Measurements from ENCODE around the gene CHAT.

Gene CHAT

GRCh38 chr10:49605939-49606509 lies 7.8 kb upstream of the CHAT start:
- Histone ChIP-seq H3K9me3 (ENCODE audit: control insufficient read depth in 2 of 2, low read length in 2 of 2) (no peaks in the 10 kb centered on the region), H3K4me1 (ENCODE audit: control insufficient read depth, insufficient read depth, low read length) (peaks cover 8% of the 10 kb centered on the region), H3K36me3 (ENCODE audit: control insufficient read depth in 2 of 2, insufficient read depth in 2 of 2, low read length in 2 of 2) (no peaks in the 10 kb centered on the region), H3K27ac (ENCODE audit: low read length) (no peak overlapping the region), H3K4me3 (ENCODE audit: low read length in 2 of 2) (no peak overlapping the region), H3K27me3 (ENCODE audit: control insufficient read depth in 1 of 2, insufficient read depth in 2 of 2, low read length in 2 of 2) (peaks cover 33 to 44% of the 10 kb centered on the region in 2 donors), H3K9ac (ENCODE audit: low read length in 2 of 2) (no peak overlapping the region)

GRCh38 chr10:49606981-49607535 lies 6.8 kb upstream of the CHAT start:
- Histone ChIP-seq H3K4me1 (ENCODE audit: control insufficient read depth, insufficient read depth, low read length) (peaks cover 10% of the 10 kb centered on the region), H3K9ac (ENCODE audit: low read length in 2 of 2) (no peak overlapping the region), H3K27me3 (ENCODE audit: control insufficient read depth in 1 of 2, insufficient read depth in 2 of 2, low read length in 2 of 2) (peaks cover 39 to 50% of the 10 kb centered on the region in 2 donors), H3K27ac (ENCODE audit: low read length) (no peak overlapping the region), H3K9me3 (ENCODE audit: control insufficient read depth in 2 of 2, low read length in 2 of 2) (no peaks in the 10 kb centered on the region), H3K36me3 (ENCODE audit: control insufficient read depth in 2 of 2, insufficient read depth in 2 of 2, low read length in 2 of 2) (no peaks in the 10 kb centered on the region), H3K4me3 (ENCODE audit: low read length in 2 of 2) (no peak overlapping the region)

GRCh38 chr10:49608166-49609005 lies 5.5 kb upstream of the CHAT start:
- Histone ChIP-seq H3K4me1 (ENCODE audit: control insufficient read depth, insufficient read depth, low read length) (peaks cover 11% of the 10 kb centered on the region), H3K36me3 (ENCODE audit: control insufficient read depth in 2 of 2, insufficient read depth in 2 of 2, low read length in 2 of 2) (no peaks in the 10 kb centered on the region), H3K4me3 (ENCODE audit: low read length in 2 of 2) (no peak overlapping the region), H3K9ac (ENCODE audit: low read length in 2 of 2) (no peak overlapping the region), H3K27me3 (ENCODE audit: control insufficient read depth in 1 of 2, insufficient read depth in 2 of 2, low read length in 2 of 2) (peaks cover 44 to 55% of the 10 kb centered on the region in 2 donors), H3K27ac (ENCODE audit: low read length) (no peak overlapping the region), H3K9me3 (ENCODE audit: control insufficient read depth in 2 of 2, low read length in 2 of 2) (no peaks in the 10 kb centered on the region)

- Histone ChIP-seq H3K9ac (ENCODE audit: low read length in 2 of 2) (no peak overlapping the region), H3K9me3 (ENCODE audit: control insufficient read depth in 2 of 2, low read length in 2 of 2) (no peaks in the 10 kb centered on the region), H3K27ac (ENCODE audit: low read length) (no peak overlapping the region), H3K27me3 (ENCODE audit: control insufficient read depth in 1 of 2, insufficient read depth in 2 of 2, low read length in 2 of 2) (peaks cover 50 to 61% of the 10 kb centered on the region in 2 donors), H3K4me3 (ENCODE audit: low read length in 2 of 2) (no peak overlapping the region), H3K4me1 (ENCODE audit: control insufficient read depth, insufficient read depth, low read length) (peaks cover 12% of the 10 kb centered on the region), H3K36me3 (ENCODE audit: control insufficient read depth in 2 of 2, insufficient read depth in 2 of 2, low read length in 2 of 2) (no peaks in the 10 kb centered on the region)
Measured at GRCh38 chr10:49609006-49609282, 4.9 kb upstream of the CHAT start.

- no peak overlapping the region for H3K27ac ChIP-seq (ENCODE audit: low read length)
- H3K27me3 ChIP-seq (ENCODE audit: control insufficient read depth in 1 of 2, insufficient read depth in 2 of 2, low read length in 2 of 2) = peaks cover 52 to 59% of the 10 kb centered on the region in 2 donors
- no peak overlapping the region for H3K9ac ChIP-seq (ENCODE audit: low read length in 2 of 2)
- no peaks in the 10 kb centered on the region for H3K9me3 ChIP-seq (ENCODE audit: control insufficient read depth in 2 of 2, low read length in 2 of 2)
- H3K4me1 ChIP-seq (ENCODE audit: control insufficient read depth, insufficient read depth, low read length) = peaks cover 12% of the 10 kb centered on the region
- no peak overlapping the region for H3K4me3 ChIP-seq (ENCODE audit: low read length in 2 of 2)
- no peaks in the 10 kb centered on the region for H3K36me3 ChIP-seq (ENCODE audit: control insufficient read depth in 2 of 2, insufficient read depth in 2 of 2, low read length in 2 of 2)
Measured at GRCh38 chr10:49609283-49610113, 4.3 kb upstream of the CHAT start.

GRCh38 chr10:49610114-49610457 lies 3.8 kb upstream of the CHAT start, which contains the start of gene SLC18A3:
SLC18A3 (plus strand) TSS chr10:49610310; CDS start chr10:49610741, 431 bp downstream.
- no peak within 1 kb of the TSS for H3K27ac ChIP-seq (ENCODE audit: low read length)
- no peaks in the 10 kb centered on the region for H3K9me3 ChIP-seq (ENCODE audit: control insufficient read depth in 2 of 2, low read length in 2 of 2)
- no peak within 1 kb of the TSS for H3K4me3 ChIP-seq (ENCODE audit: low read length in 2 of 2)
- peaks cover 53 to 65% of the 10 kb centered on the region in 2 donors for H3K27me3 ChIP-seq (ENCODE audit: control insufficient read depth in 1 of 2, insufficient read depth in 2 of 2, low read length in 2 of 2)
- peaks cover 14% of the 10 kb centered on the region for H3K4me1 ChIP-seq (ENCODE audit: control insufficient read depth, insufficient read depth, low read length)
- H3K36me3 ChIP-seq (ENCODE audit: control insufficient read depth in 2 of 2, insufficient read depth in 2 of 2, low read length in 2 of 2) = no peaks in the 10 kb centered on the region
- no peak within 1 kb of the TSS for H3K9ac ChIP-seq (ENCODE audit: low read length in 2 of 2)

- no peaks in the 10 kb centered on the region for H3K9me3 ChIP-seq (ENCODE audit: control insufficient read depth in 2 of 2, low read length in 2 of 2)
- H3K4me3 ChIP-seq (ENCODE audit: low read length in 2 of 2) = no peak overlapping the region
- H3K9ac ChIP-seq (ENCODE audit: low read length in 2 of 2) = no peak overlapping the region
- H3K27me3 ChIP-seq (ENCODE audit: control insufficient read depth in 1 of 2, insufficient read depth in 2 of 2, low read length in 2 of 2) = peaks cover 57 to 70% of the 10 kb centered on the region in 2 donors
- H3K4me1 ChIP-seq (ENCODE audit: control insufficient read depth, insufficient read depth, low read length) = peaks cover 14% of the 10 kb centered on the region
- H3K36me3 ChIP-seq (ENCODE audit: control insufficient read depth in 2 of 2, insufficient read depth in 2 of 2, low read length in 2 of 2) = no peaks in the 10 kb centered on the region
- H3K27ac ChIP-seq (ENCODE audit: low read length) = no peak overlapping the region
Measured at GRCh38 chr10:49610458-49611165, 3.2 kb upstream of the CHAT start.

- H3K9me3 ChIP-seq (ENCODE audit: control insufficient read depth in 2 of 2, low read length in 2 of 2) = no peaks in the 10 kb centered on the region
- no peaks in the 10 kb centered on the region for H3K36me3 ChIP-seq (ENCODE audit: control insufficient read depth in 2 of 2, insufficient read depth in 2 of 2, low read length in 2 of 2)
- H3K27ac ChIP-seq (ENCODE audit: low read length) = no peak overlapping the region
- H3K27me3 ChIP-seq (ENCODE audit: control insufficient read depth in 1 of 2, insufficient read depth in 2 of 2, low read length in 2 of 2) = peaks cover 62 to 76% of the 10 kb centered on the region in 2 donors
- H3K4me3 ChIP-seq (ENCODE audit: low read length in 2 of 2) = no peak overlapping the region
- no peak overlapping the region for H3K9ac ChIP-seq (ENCODE audit: low read length in 2 of 2)
- peaks cover 14% of the 10 kb centered on the region for H3K4me1 ChIP-seq (ENCODE audit: control insufficient read depth, insufficient read depth, low read length)
Measured at GRCh38 chr10:49611166-49611815, 2.5 kb upstream of the CHAT start.

- Histone ChIP-seq H3K4me1 (ENCODE audit: control insufficient read depth, insufficient read depth, low read length) (peaks cover 14% of the 10 kb centered on the region), H3K27me3 (ENCODE audit: control insufficient read depth in 1 of 2, insufficient read depth in 2 of 2, low read length in 2 of 2) (peaks cover 62 to 77% of the 10 kb centered on the region in 2 donors), H3K4me3 (ENCODE audit: low read length in 2 of 2) (no peak overlapping the region), H3K9ac (ENCODE audit: low read length in 2 of 2) (no peak overlapping the region), H3K27ac (ENCODE audit: low read length) (no peak overlapping the region), H3K9me3 (ENCODE audit: control insufficient read depth in 2 of 2, low read length in 2 of 2) (no peaks in the 10 kb centered on the region), H3K36me3 (ENCODE audit: control insufficient read depth in 2 of 2, insufficient read depth in 2 of 2, low read length in 2 of 2) (no peaks in the 10 kb centered on the region)
Measured at GRCh38 chr10:49611816-49612512, 1.9 kb upstream of the CHAT start.

All from stomach smooth muscle (tissue), 2 donors.